GM12873 (cell line): ENCODE data around the gene INTS3.

ENCODE experiments used
- CTCF ChIP-seq: IDR thresholded peaks from 2 replicates; pipeline ENCODE4 v1.5.1; 2012; ENCODE audit warnings: low read depth, mild to moderate bottlenecking, moderate library complexity, low read length, control low read depth; ENCODE audit not compliant: insufficient read depth; ENCODE audit errors: missing control alignments

INTS3 gene

DNA sequence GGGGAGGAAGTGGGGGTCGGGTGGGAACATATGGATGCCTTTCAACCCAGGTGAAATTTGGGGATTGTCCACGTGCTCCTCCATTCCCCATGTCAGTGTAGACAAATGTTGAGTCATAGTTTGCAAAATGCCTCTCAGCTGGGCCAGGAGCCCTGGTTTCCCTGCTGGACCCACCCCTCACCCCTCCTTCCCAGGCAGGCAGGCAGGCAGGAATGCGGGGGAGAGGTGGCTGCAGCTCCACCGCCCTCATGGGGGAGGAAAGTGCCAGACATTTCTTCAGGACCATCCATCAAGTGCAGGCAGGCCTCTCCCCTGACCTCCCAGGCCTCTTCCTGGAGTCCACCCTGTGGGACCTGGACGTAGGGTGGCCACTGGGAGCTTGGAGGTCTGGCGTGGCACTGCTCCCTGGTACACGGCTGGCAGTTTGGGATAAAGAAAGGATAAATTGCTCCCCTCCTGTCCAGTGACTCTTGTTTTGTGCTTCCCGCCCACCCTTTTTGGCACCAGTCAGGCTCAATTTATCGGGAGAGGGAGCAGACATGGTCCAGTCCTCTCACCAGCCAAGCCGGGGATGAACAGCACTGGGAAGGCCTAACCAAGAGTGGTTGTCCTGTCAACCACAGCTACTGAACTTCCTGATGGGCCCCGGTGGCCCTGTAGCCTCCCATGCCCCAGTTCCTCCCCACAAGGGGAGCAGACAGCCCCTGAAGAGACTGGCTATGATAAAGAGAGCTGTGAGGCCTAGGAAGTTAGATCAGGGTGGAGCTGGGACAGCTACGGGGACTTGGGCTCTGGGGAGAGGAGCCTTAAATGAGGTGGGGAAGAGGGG, 30.4 kb upstream of the INTS3 start:
- no peak for TF ChIP-seq CTCF

DNA sequence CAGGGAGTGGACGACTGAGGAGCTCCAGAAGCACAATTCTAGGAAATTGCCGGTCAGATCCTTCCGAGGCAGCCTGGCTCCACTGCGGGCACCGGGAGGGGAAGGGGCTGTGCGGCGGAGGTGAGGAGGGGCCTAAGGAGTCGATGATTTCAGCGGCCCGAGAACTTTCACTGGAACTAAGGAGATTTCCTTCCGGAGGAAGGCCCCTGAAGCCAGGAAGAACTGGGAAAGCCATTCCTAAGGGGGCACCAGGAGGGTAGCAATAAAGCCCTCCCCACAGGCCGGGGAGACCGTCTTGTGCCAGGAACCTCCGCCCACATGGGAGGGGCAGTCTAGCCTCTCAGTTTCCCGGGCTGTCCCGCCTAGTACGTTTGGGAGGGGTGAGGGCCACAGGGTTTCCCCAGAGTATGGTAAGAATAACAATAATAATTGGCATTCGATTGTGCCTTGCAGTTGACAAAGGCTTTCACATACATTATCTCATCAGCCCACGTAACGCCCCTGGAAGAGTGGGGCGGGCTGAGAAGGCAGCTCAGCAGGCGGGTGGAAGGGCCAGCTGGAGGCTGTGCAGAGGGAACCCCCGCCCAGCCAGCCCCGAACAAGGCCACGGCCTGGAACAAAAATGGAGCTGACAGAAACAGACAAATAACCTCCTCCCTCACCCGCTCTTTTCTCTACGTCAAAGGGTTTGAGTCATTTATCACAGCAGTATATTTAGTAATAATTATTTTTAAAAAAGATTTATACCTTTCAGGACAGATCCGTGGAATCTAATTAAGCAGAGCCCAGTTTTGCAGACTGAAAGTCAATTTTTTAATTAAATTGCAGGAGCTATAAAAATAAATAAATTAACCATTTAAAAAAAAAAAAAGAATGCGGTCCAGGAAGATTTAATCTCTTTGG, 29.6 kb upstream of the INTS3 start:
- no peak for TF ChIP-seq CTCF

DNA sequence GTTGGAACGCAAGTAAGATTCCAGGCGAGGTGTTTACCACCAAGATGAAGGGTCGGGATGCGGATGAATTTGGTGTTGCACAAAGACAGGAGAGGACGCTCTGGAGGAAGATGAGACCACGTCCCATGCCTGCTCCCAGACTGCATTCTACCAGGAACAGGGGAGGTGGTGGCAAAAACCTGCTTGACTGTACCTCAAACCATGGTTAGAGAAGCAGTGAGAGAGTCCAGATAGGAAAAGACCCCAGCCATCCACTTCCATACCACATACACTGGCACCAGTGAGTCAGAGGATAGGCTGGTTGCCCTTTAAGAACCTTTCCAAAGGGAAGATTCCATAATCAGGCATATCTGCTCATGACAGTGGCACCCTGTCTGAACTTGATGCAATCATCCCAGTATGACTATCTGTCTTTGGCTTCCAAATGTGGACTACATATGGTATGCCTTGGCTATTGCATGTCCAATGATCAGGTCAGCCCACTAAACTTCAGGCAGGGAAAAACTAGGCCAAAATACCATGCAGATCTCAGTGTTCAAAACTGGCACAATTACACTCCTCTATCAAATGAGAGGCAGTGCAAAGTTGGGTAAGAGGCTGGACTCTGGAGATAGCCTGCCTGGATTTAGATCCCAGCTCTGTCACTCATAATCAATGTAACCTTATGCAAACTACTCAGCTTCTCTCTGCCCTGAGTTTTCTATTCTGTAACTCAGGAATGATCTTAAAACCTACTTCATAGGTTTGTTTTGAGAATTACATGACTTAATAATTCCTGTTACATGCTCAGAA, 28.7 kb upstream of the INTS3 start:
- no peak for TF ChIP-seq CTCF

DNA sequence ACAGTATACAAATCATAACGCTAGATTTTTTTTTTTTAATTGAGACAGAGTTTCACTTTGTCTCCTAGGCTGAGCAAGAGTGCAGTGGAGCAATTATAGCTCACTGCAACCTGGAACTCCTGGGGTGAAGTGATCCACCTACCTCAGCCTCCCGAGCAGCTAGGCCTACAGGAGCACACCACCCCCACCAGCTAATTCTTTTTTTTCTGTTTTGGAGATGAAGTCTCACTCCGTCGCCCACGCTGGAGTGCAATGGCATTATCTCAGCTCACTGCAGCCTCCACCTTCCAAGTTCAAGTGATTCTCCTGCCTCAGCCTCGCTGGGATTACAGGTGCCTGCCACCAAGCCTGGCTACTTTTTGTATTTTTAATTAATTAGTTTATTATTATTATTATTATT, 28.1 kb upstream of the INTS3 start:
- TF ChIP-seq CTCF, result no peak

DNA sequence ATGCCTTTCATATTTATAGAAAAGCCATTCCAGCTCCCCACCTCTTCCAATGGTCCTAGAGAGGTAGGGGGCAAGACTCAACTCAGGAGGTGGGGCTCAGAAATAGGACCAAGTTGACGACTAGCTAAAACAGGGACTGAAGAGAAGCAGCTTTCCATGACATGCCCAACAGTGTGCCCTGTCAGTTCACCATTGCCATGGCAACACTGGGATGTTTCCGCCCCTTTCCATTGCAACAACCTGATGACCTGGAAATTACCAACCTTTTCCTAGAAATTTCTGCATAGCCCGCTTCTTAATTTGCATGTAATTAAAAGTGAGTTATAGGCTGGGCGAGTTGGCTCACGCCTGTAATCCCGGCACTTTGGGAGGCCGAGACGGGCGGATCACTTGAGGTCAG, 22.4 kb upstream of the INTS3 start:
- no peak for TF ChIP-seq CTCF

GRCh38 chr1:153711026-153711425, 16.8 kb upstream of the INTS3 start:
- TF ChIP-seq CTCF, result no peak
